CD1c-positive myeloid dendritic cell (primary cell): ENCODE data around the gene EVL.
A peak's percentile ranks its signal among the peaks of the same experiment; 100 is the strongest.
"Not testable (repeated sequence)": the region's sequence is repeated elsewhere in the genome, so short reads cannot be mapped to it uniquely, and the experiment has no call there.

ENCODE experiments used
- DNase-seq: peaks from one replicate; pipeline ENCODE4 v3.0.0-alpha.2; 2016; ENCODE audit errors: extremely low spot score

EVL gene, protein sequence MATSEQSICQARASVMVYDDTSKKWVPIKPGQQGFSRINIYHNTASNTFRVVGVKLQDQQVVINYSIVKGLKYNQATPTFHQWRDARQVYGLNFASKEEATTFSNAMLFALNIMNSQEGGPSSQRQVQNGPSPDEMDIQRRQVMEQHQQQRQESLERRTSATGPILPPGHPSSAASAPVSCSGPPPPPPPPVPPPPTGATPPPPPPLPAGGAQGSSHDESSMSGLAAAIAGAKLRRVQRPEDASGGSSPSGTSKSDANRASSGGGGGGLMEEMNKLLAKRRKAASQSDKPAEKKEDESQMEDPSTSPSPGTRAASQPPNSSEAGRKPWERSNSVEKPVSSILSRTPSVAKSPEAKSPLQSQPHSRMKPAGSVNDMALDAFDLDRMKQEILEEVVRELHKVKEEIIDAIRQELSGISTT

DNA sequence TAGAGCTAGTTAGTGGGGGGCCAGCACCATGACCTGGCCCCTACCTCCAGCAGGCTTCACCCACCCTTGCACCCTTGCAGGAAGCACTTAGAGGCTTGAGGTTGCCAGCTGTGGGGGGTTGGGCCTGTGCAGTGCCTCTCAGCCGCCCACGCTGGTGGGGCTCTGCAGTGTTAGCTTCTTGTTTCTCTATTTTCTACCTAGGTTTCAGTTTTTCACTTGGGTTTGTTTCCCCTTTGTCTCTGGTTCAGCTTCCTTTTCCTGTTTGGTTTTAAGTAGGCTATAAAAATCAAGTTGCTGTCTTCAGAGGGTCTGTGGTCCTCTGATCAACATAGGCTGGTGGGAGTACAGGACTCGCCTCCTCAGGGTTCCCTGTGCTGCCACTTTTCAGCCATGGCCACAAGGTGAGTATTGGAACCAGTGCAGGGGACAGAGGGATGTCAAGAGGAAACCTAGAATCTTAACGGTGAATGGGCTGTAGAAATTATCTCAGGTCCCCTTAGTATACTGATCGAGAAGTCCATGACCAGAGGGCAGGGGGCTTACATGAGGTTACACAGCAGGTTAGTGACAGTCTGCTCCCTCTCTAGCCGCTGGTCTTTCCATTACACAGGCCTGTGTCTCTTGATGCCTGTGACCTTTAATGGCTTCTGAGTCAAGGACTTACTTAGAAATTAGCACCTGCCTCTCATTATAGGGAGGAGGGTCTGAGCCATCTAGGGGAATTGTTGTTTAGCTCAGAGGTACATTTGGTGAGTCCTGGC, at the start of gene EVL:
TSS of gene EVL (plus strand) at position 312 of the 761 bp plus-strand sequence. CDS start at position 391, 79 bp downstream.
- peak; percentile 93 for DNase-seq

DNA sequence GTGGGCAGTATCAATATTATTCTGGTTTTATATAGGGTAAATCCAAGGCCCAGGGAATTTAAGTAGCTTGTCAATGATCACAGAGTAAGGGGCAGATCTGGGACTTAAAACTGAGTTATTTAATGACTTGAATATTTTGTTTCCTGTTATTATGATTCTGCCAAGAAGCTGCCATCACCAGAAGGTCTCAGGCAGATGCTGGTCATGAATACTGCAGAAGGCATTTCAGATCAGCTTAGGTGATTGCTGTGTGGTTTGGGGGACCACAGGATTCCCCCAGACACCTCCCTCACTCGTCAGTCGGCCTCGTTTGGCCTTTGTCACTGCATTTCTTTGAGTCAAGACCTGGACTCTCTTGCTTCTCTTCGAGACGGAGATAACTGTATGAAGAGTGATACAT, 47.7 kb upstream of the EVL start:
- DNase-seq, result no peak

DNA sequence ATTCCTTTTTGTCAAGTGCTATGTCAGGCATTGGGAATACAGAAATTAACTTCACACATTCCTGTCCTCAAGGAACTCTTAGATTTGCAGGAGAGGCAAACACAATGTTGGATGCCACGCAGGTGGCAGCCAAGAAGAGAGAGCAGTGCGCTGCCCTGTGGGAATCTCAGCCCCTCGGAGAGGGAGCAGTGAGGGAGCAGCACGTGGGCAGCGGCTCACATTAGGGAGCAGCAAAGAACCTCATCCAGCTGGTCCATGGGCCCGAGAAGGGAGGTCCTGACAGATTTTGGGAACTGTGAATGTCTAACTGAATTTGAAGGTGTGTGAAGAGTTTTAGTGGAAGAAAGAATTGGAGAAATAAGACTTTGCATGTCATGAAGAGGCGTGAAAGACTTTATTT, 47.2 kb upstream of the EVL start:
- no peak for DNase-seq

DNA sequence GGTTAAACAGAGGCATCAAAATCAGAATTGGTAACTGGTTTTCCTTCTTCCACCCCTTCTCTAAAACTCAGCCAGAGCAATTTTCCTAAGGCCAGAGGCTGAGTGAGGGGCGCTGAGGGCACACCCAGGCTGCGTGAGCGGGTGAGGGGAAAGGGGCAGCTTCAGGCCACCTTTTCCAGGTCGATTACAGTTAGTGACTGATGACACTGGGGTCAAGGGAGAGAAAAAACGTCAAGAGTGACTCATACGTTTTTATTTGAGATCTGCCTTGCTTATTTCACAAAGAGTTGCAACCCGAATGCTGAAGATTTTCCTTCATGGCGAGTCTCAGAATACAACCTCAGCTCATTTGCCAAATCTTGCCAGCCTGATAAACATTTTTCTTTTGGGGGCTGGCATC, 46.7 kb upstream of the EVL start:
- no peak for DNase-seq

DNA sequence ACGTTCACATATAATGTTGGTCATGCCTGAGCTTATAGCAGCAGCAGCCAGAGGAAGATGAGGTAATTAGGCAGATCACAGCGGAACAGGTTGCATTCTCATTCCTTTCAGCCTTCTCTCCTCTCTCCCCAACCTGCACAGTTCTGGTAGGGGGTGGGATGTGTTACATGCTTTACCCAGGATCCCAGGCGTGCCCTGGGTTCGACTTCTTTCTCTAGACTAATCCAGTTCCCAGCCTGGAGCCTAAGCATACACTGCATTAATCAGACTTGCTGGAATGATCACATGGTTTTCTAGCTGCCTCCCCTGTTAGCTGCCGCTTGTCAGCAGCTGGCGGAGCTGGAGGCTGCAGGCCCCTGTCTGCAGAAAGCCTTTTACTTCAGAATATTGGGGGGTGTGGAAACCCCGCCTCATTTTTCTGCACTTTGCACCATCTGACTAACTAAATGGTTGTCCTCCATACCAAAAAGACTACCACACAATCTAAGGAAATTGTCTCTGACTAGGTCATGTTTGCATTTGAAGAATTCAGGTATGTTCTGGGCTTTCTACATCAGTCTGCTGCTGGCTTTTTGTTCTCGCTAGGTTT, 46.0 kb upstream of the EVL start:
- DNase-seq, result no peak

DNA sequence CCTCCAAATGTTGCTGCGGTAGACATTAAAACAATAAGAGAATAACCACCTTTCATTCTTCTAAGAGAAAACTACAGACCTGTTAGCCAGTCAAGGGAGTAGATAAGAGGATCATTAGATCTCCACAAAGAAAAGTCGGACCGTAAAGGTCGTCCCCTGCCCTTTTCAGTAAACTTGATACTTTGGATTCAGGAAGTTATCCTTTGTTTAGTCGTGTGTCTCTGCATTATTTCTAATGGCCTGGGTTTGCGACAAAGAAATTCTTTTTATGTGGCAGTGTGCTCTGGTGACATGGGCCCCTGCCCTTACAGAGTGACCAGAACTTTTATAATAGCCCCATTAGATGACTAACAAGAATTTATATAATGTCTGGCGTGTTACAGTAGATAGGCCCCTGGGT, 44.6 kb upstream of the EVL start:
- DNase-seq, result no peak

DNA sequence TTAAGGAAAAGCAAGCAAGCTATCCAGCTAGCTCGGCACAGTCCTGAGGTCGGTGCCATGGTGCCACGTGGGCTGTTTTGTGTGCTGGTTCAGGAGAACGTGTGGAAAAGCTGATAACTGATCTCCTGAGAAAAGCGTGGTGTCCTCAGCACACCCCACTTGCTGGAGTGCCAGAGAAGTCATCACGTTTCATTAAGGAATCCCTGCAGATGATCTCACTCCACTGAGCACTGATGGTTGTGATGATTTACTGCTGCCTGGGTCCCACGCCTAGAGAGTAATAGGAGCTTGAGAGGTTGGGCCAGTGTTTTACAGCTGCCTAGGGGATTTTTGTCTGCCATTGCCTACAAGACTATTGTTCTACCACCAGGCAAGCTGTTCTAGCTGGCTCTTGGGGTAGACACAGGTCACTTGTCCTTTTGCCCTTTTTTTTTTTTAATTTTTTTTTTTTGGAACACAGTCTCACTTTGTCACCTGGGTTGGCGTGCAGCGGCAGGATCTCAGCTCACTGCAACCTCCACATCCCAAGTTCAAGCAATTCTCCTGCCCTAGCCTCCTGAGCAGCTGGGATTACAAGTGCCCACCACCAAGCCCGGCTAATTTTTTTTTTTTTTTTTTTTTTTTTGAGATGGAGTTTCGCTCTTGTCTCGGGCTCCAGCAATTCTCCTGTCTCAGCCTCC, 42.3 kb upstream of the EVL start:
- DNase-seq, result no peak

DNA sequence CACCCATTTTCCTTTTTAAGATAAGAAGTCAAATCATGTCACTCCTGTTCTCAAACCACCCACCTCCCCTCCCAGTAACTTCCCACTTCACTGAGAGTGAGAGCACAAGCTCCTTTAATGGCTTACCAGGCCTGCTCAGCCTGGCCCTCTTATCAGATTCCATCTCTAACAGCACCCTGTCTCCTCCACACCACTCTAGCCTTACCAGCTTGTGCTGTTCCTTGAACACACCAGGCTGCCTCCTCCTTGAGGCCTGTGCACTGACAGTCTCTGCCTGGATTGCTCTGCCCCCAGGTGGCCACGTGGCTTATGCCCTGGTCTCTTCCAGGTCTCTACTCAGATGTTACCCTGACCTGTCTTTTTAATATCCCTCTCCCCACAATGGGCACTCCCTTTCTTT, 40.1 kb upstream of the EVL start:
- peak; percentile 22 for DNase-seq

DNA sequence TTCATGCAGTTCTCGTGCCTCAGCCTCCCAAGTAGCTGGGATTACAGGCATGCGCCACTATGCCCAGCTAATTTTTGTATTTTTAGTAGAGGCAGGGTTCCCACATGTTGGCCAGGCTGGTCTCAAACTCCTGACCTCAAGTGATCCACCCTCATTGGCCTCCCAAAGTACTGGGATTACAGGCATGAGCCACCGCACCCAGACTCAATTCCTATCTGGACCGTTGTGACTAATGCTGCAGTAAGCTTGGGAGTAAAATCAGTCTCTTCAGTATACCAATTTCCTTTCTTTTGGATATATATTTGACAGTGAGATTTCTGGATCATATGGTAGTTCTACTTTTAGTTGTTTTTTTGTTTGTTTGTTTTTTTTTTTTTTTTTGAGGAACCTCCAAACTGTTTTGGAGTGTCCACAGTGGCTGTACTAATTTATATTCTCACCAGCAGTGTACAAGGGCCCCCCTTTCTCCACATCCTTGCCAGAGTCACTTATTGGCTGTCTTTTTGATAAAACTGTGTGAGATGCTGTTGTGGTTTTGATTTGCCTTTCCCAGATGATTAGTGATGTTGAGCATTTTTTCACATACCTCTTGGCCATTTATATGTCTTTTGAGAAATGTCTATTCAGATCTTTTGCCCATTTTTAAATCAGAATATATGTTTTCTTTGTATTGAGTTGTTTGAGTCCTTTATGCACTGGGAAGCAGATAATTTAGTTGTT, 37.3 kb upstream of the EVL start:
- no peak for DNase-seq

DNA sequence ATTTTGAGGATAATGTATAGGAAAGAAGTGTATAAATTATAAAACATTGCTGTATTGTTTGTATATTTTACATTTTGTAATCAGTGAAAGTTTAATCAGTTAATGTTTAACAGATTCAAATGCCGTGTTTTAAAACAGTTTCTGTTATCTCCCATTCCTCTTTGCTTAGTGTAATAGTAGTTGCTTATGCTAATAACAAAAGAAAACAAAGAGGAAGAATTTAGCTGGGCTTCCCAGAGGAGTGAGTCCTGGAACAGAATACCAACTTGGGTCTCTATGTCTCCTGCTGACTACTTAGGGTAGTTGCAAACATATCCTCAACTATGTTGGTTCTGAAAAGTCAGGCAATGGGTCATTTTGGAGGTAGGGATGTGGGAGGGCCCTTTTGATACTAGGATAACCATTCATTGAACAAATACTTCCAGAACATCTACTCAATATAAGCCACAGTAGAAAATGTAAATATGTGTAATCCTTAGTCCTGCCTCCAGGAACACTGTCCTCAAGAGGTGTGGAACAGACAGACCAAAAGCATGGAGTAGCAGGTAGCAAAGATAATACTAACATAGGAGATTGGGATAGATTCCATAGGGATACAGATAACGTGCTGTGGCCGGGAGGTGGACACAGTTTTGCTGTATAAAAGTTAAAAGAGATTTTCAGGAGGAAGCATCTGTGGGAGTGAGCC, 36.1 kb upstream of the EVL start:
- DNase-seq, result no peak

DNA sequence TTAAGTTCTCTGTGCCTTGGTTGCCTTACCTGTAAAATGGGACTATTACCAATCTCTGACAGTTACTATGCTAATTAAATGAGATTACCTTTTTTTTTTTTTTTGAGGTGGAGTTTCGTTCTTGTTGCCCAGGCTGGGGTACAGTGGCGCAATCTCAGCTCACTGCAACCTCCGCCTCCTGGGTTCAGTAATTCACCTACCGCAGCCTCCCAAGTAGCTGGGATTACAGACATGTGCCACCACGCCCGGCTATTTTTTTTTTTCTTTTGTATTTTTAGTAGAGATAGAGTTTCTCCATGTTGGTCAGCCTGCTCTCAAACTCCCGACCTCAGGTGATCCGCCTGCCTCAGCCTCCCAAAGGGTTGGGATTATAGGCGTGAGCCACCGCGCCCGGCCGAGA, 35.2 kb upstream of the EVL start:
- DNase-seq, result not testable (repeated sequence)

DNA sequence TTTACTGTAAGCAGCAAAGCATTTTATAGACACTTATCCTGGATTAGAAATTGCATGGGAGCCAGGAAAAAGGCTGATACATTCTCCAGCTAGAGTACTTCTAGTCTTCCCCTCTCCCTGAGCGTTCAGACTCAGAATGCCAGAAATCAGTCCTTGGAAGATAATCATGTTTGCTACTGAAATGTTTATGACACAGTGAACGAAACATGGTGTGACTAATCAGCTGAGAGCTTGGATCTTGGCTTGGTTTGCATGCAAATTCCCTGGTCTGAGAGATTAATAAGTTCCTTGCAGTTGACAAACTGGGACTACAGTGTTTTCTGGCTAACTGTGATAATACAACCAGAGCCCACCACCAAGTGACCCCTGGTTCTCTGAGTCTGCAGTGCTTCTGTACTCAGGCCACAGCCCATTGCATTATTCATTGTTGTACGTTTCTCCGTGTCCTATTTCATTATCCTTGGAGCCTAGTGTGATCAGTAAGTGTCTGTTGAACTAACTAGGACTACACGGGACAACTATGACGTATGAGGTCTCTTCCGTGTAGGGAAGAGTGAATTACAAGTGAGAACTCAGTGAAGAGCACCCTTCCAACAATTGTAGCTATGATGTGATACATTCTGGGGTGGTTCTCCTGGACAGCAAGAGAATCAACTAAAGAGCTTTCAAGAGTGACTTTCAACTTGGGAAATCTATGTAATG, 34.6 kb upstream of the EVL start:
- no peak for DNase-seq

DNA sequence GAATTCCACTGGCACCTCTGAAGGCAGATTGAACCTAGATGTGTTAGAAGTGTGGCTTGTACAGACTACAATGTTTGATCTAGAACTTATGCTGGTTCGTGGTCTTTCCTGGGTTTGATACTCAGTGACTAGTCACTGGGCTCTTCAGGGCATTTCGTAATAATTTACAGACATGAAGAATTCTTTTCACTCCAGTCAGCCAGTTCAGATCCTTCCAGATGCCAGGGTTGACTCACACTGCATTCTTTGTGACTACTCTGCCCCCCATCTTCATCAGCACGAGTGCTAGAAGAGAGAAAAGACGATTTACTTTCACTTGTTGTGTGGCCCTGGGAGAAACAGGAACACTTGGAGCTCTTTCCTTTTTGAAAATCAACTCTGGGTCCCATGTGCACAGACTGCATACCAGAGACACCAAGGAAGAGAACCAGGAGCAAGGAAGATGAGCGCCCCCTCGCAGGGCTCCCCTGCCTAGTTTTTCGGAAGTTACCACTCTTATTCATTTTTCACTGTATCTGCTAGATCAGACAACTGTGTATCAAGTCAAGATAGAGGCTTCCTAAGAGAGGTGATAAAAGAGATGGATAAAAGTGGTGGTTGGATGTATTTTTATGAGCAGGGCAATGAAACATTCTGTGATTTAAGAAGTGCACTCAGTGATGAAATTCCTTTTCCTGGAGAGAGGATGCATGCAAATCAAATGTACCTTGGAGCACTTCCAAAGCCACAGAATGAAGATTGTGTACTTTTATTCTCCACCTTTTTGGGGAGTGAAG, 33.5 kb upstream of the EVL start:
- DNase-seq, result peak; percentile 21

DNA sequence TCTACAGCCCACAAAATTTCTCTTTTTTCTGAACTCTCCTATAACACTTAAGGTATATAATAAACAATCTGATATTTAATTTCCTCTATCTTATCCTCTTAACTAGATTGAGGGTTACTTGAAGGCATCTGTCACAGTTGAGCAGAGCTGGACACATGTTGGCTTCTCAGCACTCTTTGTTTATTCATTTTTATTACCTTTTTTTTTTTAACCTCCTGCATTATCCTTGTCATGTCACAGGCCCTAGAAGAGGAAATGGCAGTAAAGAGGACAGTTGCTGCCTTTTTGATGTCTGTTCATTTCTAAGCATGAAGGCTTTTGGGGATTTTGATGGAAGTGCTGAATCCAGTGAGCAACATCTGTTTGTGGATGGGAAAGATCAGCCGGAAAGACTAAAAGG, 32.5 kb upstream of the EVL start:
- no peak for DNase-seq

DNA sequence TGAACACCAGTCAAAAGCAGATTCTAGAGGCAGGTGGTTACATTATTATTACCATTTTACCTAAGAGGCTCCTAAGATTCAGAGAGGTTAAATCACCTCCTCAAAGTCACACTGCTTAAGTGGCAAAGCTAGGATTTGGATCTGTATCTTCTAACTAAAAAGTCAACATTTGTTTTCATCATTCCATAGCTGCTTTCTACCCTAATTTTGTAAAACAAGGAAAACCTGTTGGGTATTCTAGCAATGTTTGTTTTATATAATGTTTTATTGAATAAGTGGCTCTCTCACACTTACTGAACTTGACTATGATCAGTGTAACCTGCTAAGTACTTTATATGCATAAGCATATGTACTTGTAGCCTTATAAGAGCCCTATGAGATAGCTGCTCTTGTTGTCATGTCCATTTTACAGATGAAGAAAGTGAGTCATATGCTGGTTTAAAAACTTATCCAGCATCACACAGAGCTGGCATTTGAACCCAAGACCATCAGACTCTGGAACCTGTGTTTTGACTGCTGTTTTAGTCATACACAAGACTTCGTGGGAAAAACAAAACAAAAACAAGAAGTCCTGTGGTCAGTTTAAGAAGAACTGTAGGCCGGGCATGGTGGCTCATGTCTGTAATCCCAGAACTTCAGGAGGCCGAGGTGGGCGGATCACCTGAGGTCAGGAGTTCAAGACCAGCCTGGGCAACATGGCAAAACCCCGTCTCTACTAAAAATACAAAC, 31.7 kb upstream of the EVL start:
- DNase-seq, result peak; percentile 48

DNA sequence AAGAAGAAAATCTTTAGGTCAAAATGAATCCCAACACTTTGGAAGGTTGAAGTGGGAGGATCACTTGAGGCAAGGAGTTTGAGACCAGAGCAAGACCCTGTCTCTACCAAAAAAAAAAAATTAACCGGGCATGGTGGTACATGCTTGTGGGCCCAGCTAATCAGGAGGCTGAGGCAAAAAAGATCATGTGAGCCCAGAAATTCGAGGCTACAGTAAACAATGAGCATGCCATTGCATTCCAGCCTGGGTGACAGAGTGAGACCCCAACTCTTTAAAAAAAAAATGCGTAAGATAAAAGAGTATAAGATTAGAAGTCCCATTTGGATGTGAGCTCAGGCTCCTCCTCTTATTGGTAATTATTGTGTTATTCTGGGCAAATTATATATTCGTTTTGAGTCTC, 30.8 kb upstream of the EVL start:
- no peak for DNase-seq

DNA sequence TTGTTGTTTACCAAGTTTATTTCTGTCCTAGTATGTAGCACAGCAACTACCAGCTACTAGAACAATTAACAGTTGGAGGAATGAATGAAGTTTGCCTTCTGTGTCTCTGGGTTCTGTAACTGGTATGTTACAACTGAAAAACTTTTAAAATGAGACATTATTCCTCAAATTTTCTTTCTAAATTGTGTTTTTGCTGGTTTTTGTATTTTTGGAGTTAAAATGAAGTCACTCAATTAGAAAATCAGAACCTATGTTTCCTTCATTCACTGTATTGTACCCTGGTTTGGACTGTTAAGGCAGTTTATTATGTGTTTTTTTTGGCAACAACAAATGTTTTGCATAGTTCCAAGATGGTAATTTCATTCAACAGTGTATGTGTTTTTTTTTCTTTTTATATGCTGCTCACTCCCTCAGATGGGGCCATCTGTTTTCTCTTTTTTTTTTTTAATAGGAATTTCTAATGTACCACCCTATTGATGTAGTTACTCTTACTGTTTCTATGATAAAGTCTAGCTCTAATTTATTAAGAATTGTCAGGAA, 30.2 kb upstream of the EVL start:
- DNase-seq, result no peak

DNA sequence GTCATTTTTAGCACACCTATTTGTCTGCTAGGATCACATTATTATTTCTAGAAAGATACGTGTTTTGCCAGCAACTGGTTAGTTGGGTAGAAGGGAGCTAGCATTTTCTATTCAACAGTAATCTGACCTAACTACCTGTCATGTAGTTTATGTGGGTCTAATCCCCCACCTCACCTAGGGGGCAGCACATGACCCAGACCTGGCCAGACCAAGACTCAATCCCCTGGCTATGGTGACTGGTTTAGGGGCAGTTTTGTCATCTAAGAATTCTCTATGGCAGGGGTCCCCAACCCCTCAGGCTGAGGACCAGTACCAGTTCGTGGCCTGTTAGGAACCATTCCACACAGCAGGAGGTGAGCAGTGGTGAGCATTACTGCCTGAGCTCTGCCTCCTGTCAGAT, 29.5 kb upstream of the EVL start:
- DNase-seq, result no peak

DNA sequence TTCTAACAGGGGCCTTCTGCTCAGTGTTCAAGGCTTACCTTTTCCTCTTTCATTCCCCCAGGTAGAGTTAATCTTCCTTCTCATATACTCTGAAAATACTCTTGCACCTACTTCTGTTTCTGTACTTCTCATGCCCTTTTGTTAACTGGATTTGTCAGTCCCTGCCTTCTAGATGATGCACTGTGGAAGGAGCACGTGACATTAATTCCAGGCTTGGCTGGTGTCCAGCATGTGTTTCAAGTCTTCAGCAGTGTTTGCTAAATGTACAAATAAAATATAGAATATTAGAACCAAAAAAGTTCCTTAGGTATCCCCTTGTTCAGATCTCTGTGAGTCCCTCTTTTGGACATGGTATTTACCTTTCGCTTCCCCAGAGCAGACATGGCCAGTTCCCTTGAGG, 27.9 kb upstream of the EVL start:
- no peak for DNase-seq
